NCI-H146 (cell line): ENCODE results near the gene BMERB1.
"Not testable (repeated sequence)": the region's sequence is repeated elsewhere in the genome, so short reads cannot be mapped to it uniquely, and the experiment has no call there.

ENCODE experiments used
- DNase-seq: peaks from one replicate; lab custom pipeline; 2025; lab: John Stamatoyannopoulos, UW

Gene BMERB1

GRCh38 chr16:15594711-15595320 is 160.4 kb downstream of the BMERB1 start:
- DNase-seq = no peak

GRCh38 chr16:15597135-15597534 is 162.7 kb downstream of the BMERB1 start:
- DNase-seq = no peak

GRCh38 chr16:15597822-15598647 is 163.6 kb downstream of the BMERB1 start:
- no peak for DNase-seq

GRCh38 chr16:15598648-15599190 is 164.3 kb downstream of the BMERB1 start:
- DNase-seq = no peak

GRCh38 chr16:15599303-15600070 is 165.1 kb downstream of the BMERB1 start:
- no peak for DNase-seq

GRCh38 chr16:15601212-15601879 is 167.0 kb downstream of the BMERB1 start:
- no peak for DNase-seq

- no peak for DNase-seq
These were observed 168.1 kb downstream of the BMERB1 start for GRCh38 chr16:15602285-15603044.

- no peak for DNase-seq
These were observed 170.4 kb downstream of the BMERB1 start for GRCh38 chr16:15604460-15605440.

- no peak for DNase-seq
These were observed 171.6 kb downstream of the BMERB1 start for GRCh38 chr16:15605839-15606517.

GRCh38 chr16:15606518-15607220 is 172.3 kb downstream of the BMERB1 start:
- no peak for DNase-seq

- not testable (repeated sequence) for DNase-seq
These were observed 172.9 kb downstream of the BMERB1 start for GRCh38 chr16:15607221-15607699.

- DNase-seq = no peak
These were observed 173.5 kb downstream of the BMERB1 start for GRCh38 chr16:15607700-15608396.

- DNase-seq = no peak
These were observed 174.3 kb downstream of the BMERB1 start for GRCh38 chr16:15608398-15609285.

GRCh38 chr16:15609286-15609649 is 174.9 kb downstream of the BMERB1 start:
- no peak for DNase-seq

GRCh38 chr16:15610369-15610871 is 176.0 kb downstream of the BMERB1 start:
- DNase-seq = no peak

- DNase-seq = no peak
These were observed 177.2 kb downstream of the BMERB1 start for GRCh38 chr16:15611610-15612009.

GRCh38 chr16:15613676-15614075 is 179.3 kb downstream of the BMERB1 start:
- no peak for DNase-seq
